GM12878 (cell line): ENCODE results near the gene ATG3. TPM values are rescaled to one million over a fixed set of nuclear protein-coding genes. Genes with fewer than 3 reads are reported as not detected.

ENCODE experiments used
- EED ChIP-seq: sonication (generic); IDR thresholded peaks from 2 replicates; pipeline ENCODE4 v1.6.1; 2016; ENCODE audit warnings: antibody characterized with exemption, low read depth
- IKZF1 ChIP-seq: fragments of 450-650 bp; conservative IDR thresholded peaks from 2 replicates; pipeline ENCODE4 v1.6.1; 2017; ENCODE audit warnings: antibody characterized with exemption, mild to moderate bottlenecking
- MYC ChIP-seq: IDR thresholded peaks from 2 replicates; pipeline ENCODE4 v1.6.1; 2011; ENCODE audit warnings: mild to moderate bottlenecking, low read length, moderate library complexity, inconsistent platforms; ENCODE audit not compliant: insufficient read depth, insufficient replicate concordance, insufficient read length, severe bottlenecking
- RUNX3 ChIP-seq: IDR thresholded peaks from 2 replicates; pipeline ENCODE4 v1.6.1; 2012; ENCODE audit warnings: low read length, inconsistent platforms
- SMC3 ChIP-seq: IDR thresholded peaks from 2 replicates; pipeline ENCODE4 v1.6.1; 2011; ENCODE audit warnings: low read length, improper control_type of control experiment, borderline replicate concordance
- STAT3 ChIP-seq: IDR thresholded peaks from 2 replicates; pipeline ENCODE4 v1.6.1; 2011; ENCODE audit warnings: low read depth, low read length, improper control_type of control experiment
- polyA plus RNA-seq, 11 experiments: library from polyadenylated mRNA; depleted of rRNA in 4 of 11; unstranded in 6 of 11; stranded (reverse) in 5 of 11; fragments of >200 nt; fragmentation: Nextera tagmentation in 4 of 11; fragmentation: Illumina TruSeq in 1 of 11; extraction: Ambion mirVana in 4 of 11; extraction: Trizol in 1 of 11; gene quantifications; 1 replicate in 1 of 11; 2 replicates in 10 of 11; pipeline versions ENCODE4 v1.2.1 to v1.2.3, GENCODE V29; 2011 to 2016; ENCODE audit warnings: inconsistent platforms in 2 of 11, missing spikeins in 2 of 11, low read depth in 1 of 11
- total RNA-seq, 4 experiments: library from RNA; depleted of rRNA in 3 of 4; stranded (reverse); fragments of >200 nt in 3 of 4; fragmentation: Illumina TruSeq in 1 of 4; extraction: Trizol in 1 of 4; gene quantifications; 2 replicates each; pipeline versions ENCODE4 v1.2.1 to v1.2.3, GENCODE V29; 2013 to 2021

ATG3 gene
- total and polyA plus RNA-seq, 10 of the 15 experiments (the other 5 are each of a cell fraction or from before 2014, with no cell fraction given) = 49.8 to 97.0 (median 63.6) TPM

- TF ChIP-seq STAT3 (no peak), RUNX3 (peak; percentile 73), SMC3 (no peak), MYC (no peak), IKZF1 (peak; percentile 27; the same call in 1 of the 2 replicates), EED (0 out of 2 replicates have a peak, but pooled peaks have one; percentile 24)
- TF ChIP-seq, all 136 proteins: peak for 6
These were observed 79.1 kb downstream of the ATG3 start (continued) for GRCh38 chr3:112482675-112483074.

Other genes with a start within 250 kb of the ATG3 start
- 21.2 and 24.3 TPM in 2 replicates for gene CD200, start 228.8 kb downstream of the ATG3 start, total RNA-seq (2014; rRNA removed)
- 28.0 and 29.5 TPM in 2 replicates for gene CD200, start 228.8 kb downstream of the ATG3 start, total RNA-seq (2014; rRNA removed; fragmentation: Illumina TruSeq; extraction: Trizol)
- 27.8 and 29.2 TPM in 2 replicates for gene CD200, start 228.8 kb downstream of the ATG3 start, total RNA-seq (2021)
- gene CD200, start 228.8 kb downstream of the ATG3 start, polyA plus RNA-seq (2011; rRNA removed) = 84.3 and 97.3 TPM in 2 replicates
- 51.2 and 65.2 TPM in 2 replicates for gene CD200, start 228.8 kb downstream of the ATG3 start, polyA plus RNA-seq (2014; fragmentation: Illumina TruSeq; extraction: Trizol)
- 10 to 100 TPM; 39.8 to 44.0 TPM for gene CD200, start 228.8 kb downstream of the ATG3 start, polyA plus RNA-seq (2014; fragmentation: Nextera tagmentation; extraction: Ambion mirVana)
- 25.1 and 31.8 TPM in 2 replicates for gene CD200, start 228.8 kb downstream of the ATG3 start, polyA plus RNA-seq (2014; rRNA removed)
- gene CD200, start 228.8 kb downstream of the ATG3 start, polyA plus RNA-seq (2016; fragmentation: Nextera tagmentation; extraction: Ambion mirVana) = 10 to 100 TPM; 31.0 to 34.5 TPM
- 65.2 and 83.6 TPM in 2 replicates for gene BTLA, start 62.5 kb downstream of the ATG3 start, total RNA-seq (2014; rRNA removed)
- 91.5 and 99.0 TPM in 2 replicates for gene BTLA, start 62.5 kb downstream of the ATG3 start, total RNA-seq (2014; rRNA removed; fragmentation: Illumina TruSeq; extraction: Trizol)
- 78.4 and 79.7 TPM in 2 replicates for gene BTLA, start 62.5 kb downstream of the ATG3 start, total RNA-seq (2021)
- gene BTLA, start 62.5 kb downstream of the ATG3 start, polyA plus RNA-seq (2011; rRNA removed) = 134 and 185 TPM in 2 replicates
- 88.7 and 107 TPM in 2 replicates for gene BTLA, start 62.5 kb downstream of the ATG3 start, polyA plus RNA-seq (2014; fragmentation: Illumina TruSeq; extraction: Trizol)
- gene BTLA, start 62.5 kb downstream of the ATG3 start, polyA plus RNA-seq (2014; fragmentation: Nextera tagmentation; extraction: Ambion mirVana) = 100 to 1,000 TPM; 101 to 134 TPM
- gene BTLA, start 62.5 kb downstream of the ATG3 start, polyA plus RNA-seq (2014; rRNA removed) = 47.9 and 66.5 TPM in 2 replicates
- gene BTLA, start 62.5 kb downstream of the ATG3 start, polyA plus RNA-seq (2016; fragmentation: Nextera tagmentation; extraction: Ambion mirVana) = 10 to 100 TPM; 55.4 to 66.7 TPM
- gene SLC35A5, start 83 bp upstream of the ATG3 start, total RNA-seq (2014; rRNA removed) = 15.8 and 25.6 TPM in 2 replicates
- gene SLC35A5, start 83 bp upstream of the ATG3 start, total RNA-seq (2014; rRNA removed; fragmentation: Illumina TruSeq; extraction: Trizol) = 14.7 and 17.0 TPM in 2 replicates
- 16.3 and 20.0 TPM in 2 replicates for gene SLC35A5, start 83 bp upstream of the ATG3 start, total RNA-seq (2021)
- 38.1 and 56.0 TPM in 2 replicates for gene SLC35A5, start 83 bp upstream of the ATG3 start, polyA plus RNA-seq (2011; rRNA removed)
- gene SLC35A5, start 83 bp upstream of the ATG3 start, polyA plus RNA-seq (2014; fragmentation: Illumina TruSeq; extraction: Trizol) = 20.8 and 28.7 TPM in 2 replicates
- gene SLC35A5, start 83 bp upstream of the ATG3 start, polyA plus RNA-seq (2014; fragmentation: Nextera tagmentation; extraction: Ambion mirVana) = 10 to 100 TPM; 10.9 to 15.7 TPM
- gene SLC35A5, start 83 bp upstream of the ATG3 start, polyA plus RNA-seq (2014; rRNA removed) = 11.3 and 12.8 TPM in 2 replicates
- gene SLC35A5, start 83 bp upstream of the ATG3 start, polyA plus RNA-seq (2016; fragmentation: Nextera tagmentation; extraction: Ambion mirVana) = 10 to 100 TPM; 32.0 to 35.6 TPM
- gene CCDC80, start 79.2 kb upstream of the ATG3 start, total RNA-seq (2014; rRNA removed) = not detected in 2 replicates
- not detected in 2 replicates for gene CCDC80, start 79.2 kb upstream of the ATG3 start, total RNA-seq (2014; rRNA removed; fragmentation: Illumina TruSeq; extraction: Trizol)
- 0.21 and 0.80 TPM in 2 replicates for gene CCDC80, start 79.2 kb upstream of the ATG3 start, total RNA-seq (2021)
- gene CCDC80, start 79.2 kb upstream of the ATG3 start, polyA plus RNA-seq (2011; rRNA removed) = 0.04 TPM in 1 of 2 replicates, not detected in the other
- 0.01 TPM in 1 of 2 replicates, not detected in the other for gene CCDC80, start 79.2 kb upstream of the ATG3 start, polyA plus RNA-seq (2014; fragmentation: Illumina TruSeq; extraction: Trizol)
- gene CCDC80, start 79.2 kb upstream of the ATG3 start, polyA plus RNA-seq (2014; fragmentation: Nextera tagmentation; extraction: Ambion mirVana) = under 1 TPM in 1 of 2 experiments, not detected in 1; 0.02 TPM
- not detected in 2 replicates for gene CCDC80, start 79.2 kb upstream of the ATG3 start, polyA plus RNA-seq (2014; rRNA removed)
- gene CCDC80, start 79.2 kb upstream of the ATG3 start, polyA plus RNA-seq (2016; fragmentation: Nextera tagmentation; extraction: Ambion mirVana) = under 1 TPM; 0.58 to 0.59 TPM